ENCODE results near the gene KCNRG. TPM values are rescaled to one million over a fixed set of nuclear protein-coding genes. Genes with fewer than 3 reads are reported as not detected.

The KCNRG gene
- total RNA-seq, 1 donor: 4.0 TPM

DNA sequence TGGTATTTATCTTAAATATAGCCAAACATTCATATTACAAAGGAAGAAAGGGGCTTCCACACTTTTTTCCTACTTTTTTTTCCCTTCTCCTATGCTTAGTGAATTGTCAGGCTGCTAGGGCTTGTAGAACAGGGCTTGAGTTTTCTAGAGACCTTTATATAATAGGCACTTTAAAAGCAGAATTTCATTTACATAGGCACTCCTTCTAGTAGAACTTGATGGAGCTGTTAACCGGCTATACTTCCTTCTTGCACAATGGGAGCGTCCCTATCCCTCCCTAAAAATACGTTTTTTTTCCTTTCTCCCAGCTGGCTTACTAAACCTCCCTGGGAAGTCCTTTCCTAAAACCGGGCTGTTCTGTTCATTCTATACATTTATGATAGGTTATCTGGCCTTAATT lies 17.3 kb upstream of the KCNRG start:
- TF ChIP-seq, protein P1, sequence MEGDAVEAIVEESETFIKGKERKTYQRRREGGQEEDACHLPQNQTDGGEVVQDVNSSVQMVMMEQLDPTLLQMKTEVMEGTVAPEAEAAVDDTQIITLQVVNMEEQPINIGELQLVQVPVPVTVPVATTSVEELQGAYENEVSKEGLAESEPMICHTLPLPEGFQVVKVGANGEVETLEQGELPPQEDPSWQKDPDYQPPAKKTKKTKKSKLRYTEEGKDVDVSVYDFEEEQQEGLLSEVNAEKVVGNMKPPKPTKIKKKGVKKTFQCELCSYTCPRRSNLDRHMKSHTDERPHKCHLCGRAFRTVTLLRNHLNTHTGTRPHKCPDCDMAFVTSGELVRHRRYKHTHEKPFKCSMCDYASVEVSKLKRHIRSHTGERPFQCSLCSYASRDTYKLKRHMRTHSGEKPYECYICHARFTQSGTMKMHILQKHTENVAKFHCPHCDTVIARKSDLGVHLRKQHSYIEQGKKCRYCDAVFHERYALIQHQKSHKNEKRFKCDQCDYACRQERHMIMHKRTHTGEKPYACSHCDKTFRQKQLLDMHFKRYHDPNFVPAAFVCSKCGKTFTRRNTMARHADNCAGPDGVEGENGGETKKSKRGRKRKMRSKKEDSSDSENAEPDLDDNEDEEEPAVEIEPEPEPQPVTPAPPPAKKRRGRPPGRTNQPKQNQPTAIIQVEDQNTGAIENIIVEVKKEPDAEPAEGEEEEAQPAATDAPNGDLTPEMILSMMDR (IDR thresholded peaks at IDR 0.05; ENCODE audit: extremely low read depth, low read depth, low read length): no peak
- no peak for DNase-seq (ENCODE audit: insufficient read length, low spot score, missing footprints)
- peak overlapping the region; percentile 90 for H3K27ac ChIP-seq (ENCODE audit: low read depth, low read length)

DNA sequence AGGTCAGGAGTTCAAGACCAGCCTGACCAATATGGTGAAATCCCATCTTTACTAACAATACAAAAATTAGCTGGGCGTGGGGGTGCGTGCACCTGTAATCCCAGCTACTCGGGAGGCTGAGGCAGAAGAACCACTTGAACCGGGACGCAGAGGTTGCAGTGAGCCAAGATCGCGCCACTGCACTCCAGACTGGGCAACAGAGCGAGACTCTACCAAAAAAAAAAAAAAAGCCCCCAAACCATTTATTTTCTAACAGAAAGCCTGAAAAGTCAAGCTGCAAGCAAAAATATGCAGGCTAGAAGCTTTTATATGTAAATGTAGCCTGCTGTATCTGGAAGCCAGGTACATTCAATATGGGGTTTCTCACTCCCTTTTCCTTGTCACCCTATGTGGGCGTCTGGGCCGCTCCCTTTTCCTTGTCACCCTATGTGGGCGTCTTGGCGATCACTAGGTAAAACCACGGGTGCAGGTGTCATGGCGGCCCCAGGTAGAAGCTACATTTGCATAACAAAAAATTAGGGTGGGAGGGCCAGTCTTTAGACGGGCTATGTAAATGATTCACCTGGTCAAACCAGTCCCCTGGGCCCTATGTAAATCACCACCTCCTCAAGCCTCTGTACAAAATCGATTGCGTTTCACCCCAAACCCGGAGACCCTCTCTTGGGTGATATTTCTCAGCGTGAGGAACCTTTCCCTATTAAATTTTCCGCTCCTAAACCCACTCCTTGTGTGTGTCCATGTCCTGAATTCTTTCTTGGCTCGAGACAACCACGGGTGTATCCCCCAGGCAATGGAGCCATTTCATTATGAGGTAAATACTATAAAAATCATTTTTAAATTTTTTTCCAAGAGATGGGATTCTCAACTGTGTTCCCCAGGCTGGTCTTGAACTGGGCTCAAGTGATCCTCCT lies 16.3 kb upstream of the KCNRG start:
- DNase-seq (ENCODE audit: insufficient read length, low spot score, missing footprints): no peak
- TF ChIP-seq, protein P1 (IDR thresholded peaks at IDR 0.05; ENCODE audit: extremely low read depth, low read depth, low read length): no peak
- H3K79me2 ChIP-seq (ENCODE audit: insufficient read depth, low read length): peaks cover 52% of the 10 kb centered on the region
- no peaks in the 10 kb centered on the region for H4K20me1 ChIP-seq (ENCODE audit: insufficient read depth, low read length)
- no peaks in the 10 kb centered on the region for H3K9me3 ChIP-seq (ENCODE audit: low read depth, low read length)
- H3K4me1 ChIP-seq (ENCODE audit: insufficient read depth, low read length): peaks cover 17% of the 10 kb centered on the region
- no peaks in the 10 kb centered on the region for H3K27me3 ChIP-seq (ENCODE audit: insufficient read depth, low read length)
- peak overlapping the region; percentile 87 for H3K4me3 ChIP-seq (ENCODE audit: insufficient read depth, low read length)
- peaks cover 21% of the 10 kb centered on the region for H3K36me3 ChIP-seq (ENCODE audit: insufficient read depth, low read length)
- no peak overlapping the region for H3K27ac ChIP-seq (ENCODE audit: low read depth, low read length)
- H3K4me2 ChIP-seq (ENCODE audit: insufficient read depth, low read length): peak overlapping the region; percentile 86
- H2AFZ ChIP-seq (ENCODE audit: low read length): no peak overlapping the region

More for the DNA sequence above, 17.3 kb upstream of the KCNRG start:
- Histone ChIP-seq H3K36me3 (ENCODE audit: insufficient read depth, low read length) (peaks cover 16% of the 10 kb centered on the region), H3K4me3 (ENCODE audit: insufficient read depth, low read length) (peak overlapping the region; percentile 87), H2AFZ (ENCODE audit: low read length) (no peak overlapping the region), H4K20me1 (ENCODE audit: insufficient read depth, low read length) (no peaks in the 10 kb centered on the region), H3K79me2 (ENCODE audit: insufficient read depth, low read length) (peaks cover 45% of the 10 kb centered on the region), H3K4me2 (ENCODE audit: insufficient read depth, low read length) (peak overlapping the region; percentile 86), H3K4me1 (ENCODE audit: insufficient read depth, low read length) (peaks cover 17% of the 10 kb centered on the region), H3K9me3 (ENCODE audit: low read depth, low read length) (no peaks in the 10 kb centered on the region), H3K27me3 (ENCODE audit: insufficient read depth, low read length) (no peaks in the 10 kb centered on the region)

DNA sequence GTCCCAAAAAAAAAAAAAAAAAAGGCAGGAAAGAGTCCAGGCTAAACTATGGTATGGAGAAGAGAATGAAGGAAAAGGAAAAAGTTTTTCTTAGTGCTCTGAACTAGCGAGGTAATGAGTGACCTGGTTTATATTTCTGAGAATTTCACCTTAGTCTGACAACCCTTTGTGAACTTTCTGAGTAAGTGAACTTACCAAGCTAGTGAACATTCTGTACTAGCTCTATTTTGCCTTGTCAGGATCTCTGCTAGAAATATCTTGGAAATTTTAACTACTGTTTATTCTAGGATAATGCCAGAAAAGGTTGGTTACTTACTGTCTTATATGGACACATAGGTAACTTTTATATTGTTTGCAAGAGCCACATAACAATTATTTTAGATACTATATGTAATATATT lies 14.0 kb upstream of the KCNRG start:
- peaks cover 24% of the 10 kb centered on the region for H3K36me3 ChIP-seq (ENCODE audit: insufficient read depth, low read length)

More for the DNA sequence above, 14.0 kb upstream of the KCNRG start:
- no peak for DNase-seq (ENCODE audit: insufficient read length, low spot score, missing footprints)
- H3K4me1 ChIP-seq (ENCODE audit: insufficient read depth, low read length): peaks cover 17% of the 10 kb centered on the region
- no peaks in the 10 kb centered on the region for H4K20me1 ChIP-seq (ENCODE audit: insufficient read depth, low read length)
- H3K27ac ChIP-seq (ENCODE audit: low read depth, low read length): no peak overlapping the region
- peaks cover 73% of the 10 kb centered on the region for H3K79me2 ChIP-seq (ENCODE audit: insufficient read depth, low read length)
- no peaks in the 10 kb centered on the region for H3K27me3 ChIP-seq (ENCODE audit: insufficient read depth, low read length)
- no peaks in the 10 kb centered on the region for H3K9me3 ChIP-seq (ENCODE audit: low read depth, low read length)
- TF ChIP-seq, protein P1 (IDR thresholded peaks at IDR 0.05; ENCODE audit: extremely low read depth, low read depth, low read length): no peak
- H3K4me3 ChIP-seq (ENCODE audit: insufficient read depth, low read length): no peak overlapping the region
- no peak overlapping the region for H2AFZ ChIP-seq (ENCODE audit: low read length)
- no peak overlapping the region for H3K4me2 ChIP-seq (ENCODE audit: insufficient read depth, low read length)
